ENCODE results near the gene MROH2A. TPM values are rescaled to one million over a fixed set of nuclear protein-coding genes. Genes with fewer than 3 reads are reported as not detected.
A peak's percentile ranks its signal among the peaks of the same experiment; 100 is the strongest.

Gene MROH2A
- total RNA-seq, 4 donors from 2014 or later: 0.27 to 1.6 (median 0.35) TPM; not detected in 1

- Histone ChIP-seq H3K27ac (peak overlapping the region in 3 of 4 donors; percentile 31 to 63 (median 32)), H3K4me3 (peak overlapping the region in 1 of 4 donors; percentile 23), H3K27me3 (no peaks in the 10 kb centered on the region), H3K36me3 (no peaks in the 10 kb centered on the region), H3K9me3 (no peaks in the 10 kb centered on the region), H3K4me1 (peaks cover 0 to 32% (median 3%) of the 10 kb centered on the region in 4 donors)
- DNase-seq: peak in 1 of 3 donors; percentile 61
- TF ChIP-seq CTCF (IDR thresholded peaks at IDR 0.05): no peak
- peak in 1 of 2 donors; percentile 44 for TF ChIP-seq POLR2A (IDR thresholded peaks at IDR 0.05)
These were observed 16.9 kb upstream of the MROH2A start for GRCh38 chr2:233761040-233761769.

GRCh38 chr2:233764264-233764663, 13.9 kb upstream of the MROH2A start:
- H3K27me3 ChIP-seq: no peaks in the 10 kb centered on the region
- H3K9me3 ChIP-seq: no peaks in the 10 kb centered on the region
- peak overlapping the region in 3 of 4 donors; percentile 52 to 87 (median 64) for H3K27ac ChIP-seq
- no peak overlapping the region for H3K4me3 ChIP-seq
- TF ChIP-seq CTCF (IDR thresholded peaks at IDR 0.05): no peak
- peak; percentile 20 to 48 for TF ChIP-seq POLR2A (IDR thresholded peaks at IDR 0.05)
- DNase-seq: peak in 2 of 3 donors; percentile 66 to 80
- H3K4me1 ChIP-seq: peaks cover 0 to 24% (median 2%) of the 10 kb centered on the region in 4 donors
- H3K36me3 ChIP-seq: peaks cover 0 to 5% (median 0%) of the 10 kb centered on the region in 3 donors

- H3K4me3 ChIP-seq: no peak overlapping the region
- no peak for DNase-seq
- peaks cover 0 to 19% (median 0%) of the 10 kb centered on the region in 4 donors for H3K4me1 ChIP-seq
- peak overlapping the region in 3 of 4 donors; percentile 45 to 83 (median 64) for H3K27ac ChIP-seq
- no peaks in the 10 kb centered on the region for H3K27me3 ChIP-seq
- no peak for TF ChIP-seq CTCF (IDR thresholded peaks at IDR 0.05)
- TF ChIP-seq POLR2A (IDR thresholded peaks at IDR 0.05): no peak
- H3K9me3 ChIP-seq: no peaks in the 10 kb centered on the region
- H3K36me3 ChIP-seq: peaks cover 0 to 5% (median 0%) of the 10 kb centered on the region in 3 donors
These were observed 13.4 kb upstream of the MROH2A start for GRCh38 chr2:233764761-233765160.

GRCh38 chr2:233766416-233766815, 11.7 kb upstream of the MROH2A start:
- Histone ChIP-seq H3K9me3 (no peaks in the 10 kb centered on the region), H3K4me1 (peaks cover 0 to 6% (median 0%) of the 10 kb centered on the region in 4 donors), H3K27me3 (no peaks in the 10 kb centered on the region), H3K27ac (no peak overlapping the region), H3K4me3 (no peak overlapping the region), H3K36me3 (peaks cover 0 to 5% (median 0%) of the 10 kb centered on the region in 3 donors)
- DNase-seq: no peak
- TF ChIP-seq CTCF (IDR thresholded peaks at IDR 0.05) (no peak), POLR2A (IDR thresholded peaks at IDR 0.05) (no peak)

- H3K27ac ChIP-seq: no peak overlapping the region
- H3K27me3 ChIP-seq: no peaks in the 10 kb centered on the region
- H3K4me3 ChIP-seq: no peak overlapping the region
- DNase-seq: no peak
- no peaks in the 10 kb centered on the region for H3K4me1 ChIP-seq
- TF ChIP-seq CTCF (IDR thresholded peaks at IDR 0.05) (no peak), POLR2A (IDR thresholded peaks at IDR 0.05) (no peak)
- H3K36me3 ChIP-seq: peaks cover 0 to 5% (median 0%) of the 10 kb centered on the region in 3 donors
- no peaks in the 10 kb centered on the region for H3K9me3 ChIP-seq
These were observed 10.1 kb upstream of the MROH2A start for GRCh38 chr2:233768076-233768475.
